K562 (cell line): Measurements from ENCODE around the gene TP53RK. TPM values are rescaled to one million over a fixed set of nuclear protein-coding genes. Genes with fewer than 3 reads are reported as not detected.

Experiments
- ATAC-seq: fragments of 200-7000 bp; cut with Tn5 transposase; 3 replicates; pipeline ENCODE4 v1.9.1; 2020; ENCODE audit warnings: moderate library complexity
- BruUV-seq: library from RNA; stranded (reverse); fragments of 400-500 nt; replicated peaks from 2 replicates; lab custom pipeline; 2021; lab: Mats Ljungman, UMichigan
- CTCF ChIA-PET: fragments of 300-600 bp; formaldehyde crosslinking; extraction: SDS; loops from one replicate; lab custom pipeline; 2021; ENCODE audit warnings: low intra/inter-chr PET ratio; lab: Yijun Ruan, JAX
- POLR2A ChIA-PET: fragments of 300-600, 350-650 bp; sonication (Branson Sonifier 250); formaldehyde crosslinking; extraction: SDS; loops from one replicate; lab custom pipeline; 2021; ENCODE audit warnings: antibody characterized with exemption, inconsistent platforms; lab: Yijun Ruan, JAX
- DNase-seq, 4 experiments: peaks; one replicate each; pipeline versions ENCODE4 v3.0.0 to v3.0.0-alpha.2; 2011 to 2018; ENCODE audit warnings: low spot score in 3 of 4, mixed read lengths in 3 of 4; ENCODE audit errors: extremely low read depth in 1 of 4
- FAIRE-seq: peaks from 2 replicates; lab custom pipeline; 2011; peaks lifted over from hg19 to GRCh38; lab: Jason Lieb, UNC
- H2AFZ ChIP-seq: 2 replicates; pipeline ENCODE4 v1.6.0; 2011; ENCODE audit warnings: low read depth, low read length, control low read depth, inconsistent platforms
- H3K27ac ChIP-seq: fragments of 200-600 bp; 3 replicates; pipeline ENCODE4 v1.8.0; 2011; ENCODE audit warnings: low read depth, mild to moderate bottlenecking, control low read depth, inconsistent platforms, low read length, moderate library complexity, mixed read lengths; ENCODE audit errors: extremely low read depth
- H3K27me3 ChIP-seq, 2 experiments: fragments of 300-600 bp in 1 of 2; 2 replicates in 1 of 2; 3 replicates in 1 of 2; pipeline versions ENCODE4 v1.6.0 to v1.8.0; 2011; ENCODE audit warnings: inconsistent platforms in 2 of 2, low read length in 2 of 2, mild to moderate bottlenecking in 1 of 2, mixed read lengths in 1 of 2, moderate library complexity in 1 of 2; ENCODE audit not compliant: control insufficient read depth in 2 of 2, insufficient read depth in 2 of 2
- H3K36me3 ChIP-seq: fragments of 300-600 bp; 3 replicates; pipeline ENCODE4 v1.8.0; 2011; ENCODE audit warnings: mild to moderate bottlenecking, low read length, inconsistent platforms; ENCODE audit not compliant: control insufficient read depth, insufficient read depth
- H3K4me1 ChIP-seq, 2 experiments: fragments of 200-600 bp in 1 of 2; replicated peaks in 1 of 2; 2 replicates in 1 of 2; 3 replicates in 1 of 2; pipeline versions ENCODE4 v1.5.1 to v1.8.0; 2011; ENCODE audit warnings: inconsistent platforms in 2 of 2, low read length in 2 of 2, mild to moderate bottlenecking in 1 of 2, mixed read lengths in 1 of 2, moderate library complexity in 1 of 2; ENCODE audit not compliant: control insufficient read depth in 2 of 2, insufficient read depth in 2 of 2
- H3K4me2 ChIP-seq: 2 replicates; pipeline ENCODE4 v1.6.1; 2011; ENCODE audit warnings: low read length, control low read depth, inconsistent platforms, mixed read lengths; ENCODE audit not compliant: insufficient read depth
- H3K4me3 ChIP-seq: fragments of 200-600 bp; sonication (generic), shearing (Covaris generic); 2 replicates; pipeline ENCODE4 v1.5.1; 2016; ENCODE audit warnings: control low read depth, inconsistent platforms
- H3K79me2 ChIP-seq: fragments of 200-600 bp; 3 replicates; pipeline ENCODE4 v1.8.0; 2011; ENCODE audit warnings: low read length, inconsistent platforms; ENCODE audit not compliant: control insufficient read depth, insufficient read depth
- H3K9ac ChIP-seq, 2 experiments: 2 replicates each; pipeline versions ENCODE4 v1.6.0 to v1.6.1; 2011; ENCODE audit warnings: low read depth in 2 of 2, low read length in 2 of 2, control low read depth in 1 of 2, inconsistent platforms in 1 of 2, mild to moderate bottlenecking in 1 of 2, mixed read lengths in 1 of 2; ENCODE audit not compliant: insufficient read depth in 1 of 2
- H3K9me1 ChIP-seq: one replicate; pipeline ENCODE4 v1.6.0; 2011; ENCODE audit warnings: inconsistent platforms, mild to moderate bottlenecking, low read length, moderate library complexity; ENCODE audit not compliant: control insufficient read depth, insufficient read depth
- H3K9me3 ChIP-seq: replicated peaks from 2 replicates; pipeline ENCODE4 v1.5.1; 2011; ENCODE audit warnings: low read depth, low read length, inconsistent platforms; ENCODE audit not compliant: control insufficient read depth, insufficient read depth
- H4K20me1 ChIP-seq: replicated peaks from 2 replicates; pipeline ENCODE4 v1.6.1; 2011; ENCODE audit warnings: low read length, inconsistent platforms, mixed read lengths; ENCODE audit not compliant: control insufficient read depth, insufficient read depth
- HCFC1 ChIP-seq: IDR thresholded peaks from 2 replicates; pipeline ENCODE4 v1.6.1; 2012; ENCODE audit warnings: low read depth, low read length, improper control_type of control experiment
- HSF4 ChIP-seq: fragments of 250-450 bp; sonication (Bioruptor Pico); IDR thresholded peaks from 2 replicates; pipeline ENCODE4 v2.1.2; 2022; ENCODE audit warnings: mild to moderate bottlenecking, moderate library complexity, borderline replicate concordance
- MCM7 ChIP-seq, 2 experiments: fragments of 450-650 bp; IDR thresholded peaks; 2 replicates each; pipeline ENCODE4 v1.6.1; 2016 to 2018
- MEIS2 ChIP-seq: fragments of 450-650 bp; IDR thresholded peaks from 2 replicates; pipeline ENCODE4 v1.6.1; 2014; ENCODE audit warnings: mild to moderate bottlenecking; ENCODE audit not compliant: partially characterized antibody
- NR2C2 ChIP-seq, 2 experiments: fragments of 200-800 bp in 1 of 2; sonication (Bioruptor generic) in 1 of 2; sonication (generic) in 1 of 2; formaldehyde crosslinking in 1 of 2; IDR thresholded peaks; 2 replicates each; pipeline versions ENCODE4 v1.6.1 to v1.8.0; 2016 to 2022; ENCODE audit warnings: mild to moderate bottlenecking in 1 of 2, missing compliant biosample characterization in 1 of 2, missing genetic modification characterization in 1 of 2, missing genetic modification reagents in 1 of 2
- ZHX1 ChIP-seq: fragments of 150-350 bp; conservative IDR thresholded peaks from 2 replicates; pipeline ENCODE4 v1.6.1; 2014; ENCODE audit warnings: low read length
- ZNF780A ChIP-seq: fragments of 250-450 bp; sonication (Bioruptor Pico); IDR thresholded peaks from 2 replicates; pipeline ENCODE4 v1.5.0; 2021; ENCODE audit warnings: mild to moderate bottlenecking
- WGBS: fragments of 100-300 bp; shearing (Covaris generic); methylation state at CpG from one replicate; pipeline ENCODE4 v1.1.6; 2016; ENCODE audit warnings: low coverage, mixed read lengths; ENCODE audit not compliant: insufficient coverage; ENCODE audit errors: missing lambda C conversion rate; 5-methylcytosine and 5-hydroxymethylcytosine counted together
- in situ Hi-C: fragments of 300-500 bp; cut with MboI; formaldehyde crosslinking; loops from 4 replicates; pipeline ENCODE4 v1.15.0; 2018; ENCODE audit warnings: inconsistent platforms, mixed read lengths
- intact Hi-C: fragments of 100-400 bp; cut with micrococcal nuclease; formaldehyde crosslinking; loops from 2 replicates; pipeline ENCODE4 v1.14.2; 2022
- polyA plus RNA-seq, 8 experiments: library from polyadenylated mRNA; depleted of rRNA in 4 of 8; stranded (reverse) in 5 of 8; unstranded in 3 of 8; fragments of >200 nt; fragmentation: Nextera tagmentation in 2 of 8; fragmentation: Illumina TruSeq in 1 of 8; extraction: Ambion mirVana in 2 of 8; extraction: Trizol in 1 of 8; gene quantifications; 2 replicates each; pipeline versions ENCODE4 v1.2.1 to v1.2.3, GENCODE V29; 2011 to 2014; ENCODE audit warnings: inconsistent platforms in 1 of 8, missing spikeins in 1 of 8
- total RNA-seq, 7 experiments: library from RNA; depleted of rRNA in 6 of 7; stranded (reverse); fragments of >200 nt in 6 of 7; fragmentation: Illumina TruSeq in 2 of 7; extraction: Trizol in 2 of 7; gene quantifications; 2 replicates each; pipeline versions ENCODE4 v1.2.1 to v1.2.3, GENCODE V29; 2011 to 2021; ENCODE audit warnings: low replicate concordance in 1 of 7

TP53RK gene
- total and polyA plus RNA-seq, 9 of the 15 experiments (the other 6 are each of a cell fraction or from before 2014, with no cell fraction given), result 2.9 to 43.5 (median 17.2) TPM

DNA sequence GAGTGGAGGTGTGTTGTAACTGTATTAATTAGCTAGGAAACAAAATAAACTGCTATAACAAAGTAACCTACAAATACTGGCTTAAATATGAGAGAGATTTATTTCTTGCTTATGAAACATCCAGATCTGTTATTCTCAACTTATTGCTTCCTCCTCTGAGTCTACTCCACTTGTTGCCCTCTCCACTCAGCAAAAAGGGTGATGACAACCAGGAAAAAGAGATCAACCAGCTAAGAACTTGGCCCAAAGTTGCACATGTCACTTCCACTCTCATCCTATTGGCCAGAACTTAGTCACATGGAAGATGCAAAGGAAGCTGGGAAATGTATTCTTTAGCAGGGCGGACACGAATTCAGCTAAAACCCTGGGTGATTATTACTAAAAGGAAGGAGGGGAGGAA lies 5.2 kb upstream of the TP53RK start (continued):
- no peak for TF ChIP-seq HSF4 (CRISPR knock-in tag)
- no peak for TF ChIP-seq ZNF780A (CRISPR knock-in tag)
- peak; percentile 80 for TF ChIP-seq HCFC1
- no peak for TF ChIP-seq ZHX1

DNA sequence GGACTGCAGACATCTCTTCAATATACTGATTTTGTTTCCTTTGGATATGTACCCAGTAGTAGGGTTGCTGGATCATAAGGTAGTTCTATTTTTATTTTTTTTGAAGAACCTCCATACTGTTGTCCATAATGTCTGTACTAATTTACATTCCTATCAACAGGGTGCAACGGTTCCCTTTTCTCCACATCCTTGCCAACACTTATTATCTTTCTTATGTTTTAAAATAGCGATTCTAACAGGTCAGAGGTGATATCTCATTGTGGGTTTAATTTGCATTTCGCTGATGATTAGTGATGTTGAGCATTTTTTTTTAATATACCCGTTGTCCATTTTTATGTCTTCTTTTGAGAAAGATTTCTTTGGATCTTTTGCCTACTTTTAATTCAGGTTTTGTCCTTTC lies 2.0 kb upstream of the TP53RK start:
- FAIRE-seq, result no peak
- WGBS, result 12% methylated on average over 4 of the region's 4 CpGs
- BruUV-seq, result no TSS peak
- peaks cover 29% of the 10 kb centered on the region for H3K79me2 ChIP-seq
- H3K36me3 ChIP-seq, result peaks cover 8% of the 10 kb centered on the region; the same call in 1 of the 3 replicates
- H4K20me1 ChIP-seq, result no peaks in the 10 kb centered on the region
- peak overlapping the region; percentile 91 for H3K27ac ChIP-seq
- H3K4me3 ChIP-seq, result no peak overlapping the region
- in situ Hi-C loops, result no loop called here
- peak overlapping the region; percentile 87; the same call in 1 of the 2 replicates for H3K4me2 ChIP-seq
- DNase-seq, result no peak
- peak overlapping the region in 1 of 2 experiments; percentile 87; a peak in 2 of 4 replicates for H3K9ac ChIP-seq
- intact Hi-C loops, result no loop called here
- peak overlapping the region; percentile 89 for H2AFZ ChIP-seq
- peaks cover 5 to 30% of the 10 kb centered on the region in 2 experiments; a peak in 4 of 5 replicates for H3K4me1 ChIP-seq
- no peaks in the 10 kb centered on the region for H3K27me3 ChIP-seq
- CTCF ChIA-PET, result no interaction called here
- ATAC-seq, result no peak
- no peaks in the 10 kb centered on the region for H3K9me1 ChIP-seq
- no peaks in the 10 kb centered on the region for H3K9me3 ChIP-seq
- peak; percentile 14 for TF ChIP-seq MEIS2
- TF ChIP-seq NR2C2 (CRISPR knock-in tag; IDR thresholded peaks at IDR 0.05), result no peak
- 0 out of 2 replicates have a peak, but pooled peaks have one; percentile 15 for TF ChIP-seq NR2C2 (tag; IDR thresholded peaks at IDR 0.05)
- no peak for TF ChIP-seq MCM7 (IDR thresholded peaks at IDR 0.05)
- TF ChIP-seq, all 486 proteins: peak for 2
- POLR2A ChIA-PET, result no interaction called here
